Tibial nerve (tissue), 4 donors: ENCODE results near the gene LIN37. TPM values are rescaled to one million over a fixed set of nuclear protein-coding genes. Genes with fewer than 3 reads are reported as not detected.
A peak's percentile ranks its signal among the peaks of the same experiment; 100 is the strongest.

Source experiments
- DNase-seq, 2 donors: peaks; one replicate each; pipeline ENCODE4 v3.0.0-alpha.2; 2019; ENCODE audit warnings: low spot score in 2 of 2
- H3K27ac ChIP-seq, 4 donors: fragments of 200-600 bp; sonication (generic) in 3 of 4; one replicate each; pipeline ENCODE4 v1.5.1; 2017 to 2019; ENCODE audit warnings: mild to moderate bottlenecking in 1 of 4
- H3K27me3 ChIP-seq, 2 donors: fragments of 200-600 bp; sonication (generic) in 1 of 2; one replicate each; pipeline versions ENCODE4 v1.5.1 to v1.6.0; 2017 to 2019
- H3K36me3 ChIP-seq, 3 donors: fragments of 200-600 bp; sonication (generic); one replicate each; pipeline ENCODE4 v1.5.1; 2018 to 2019
- H3K4me1 ChIP-seq, 4 donors: fragments of 200-600 bp; sonication (generic) in 3 of 4; one replicate each; pipeline ENCODE4 v1.5.1; 2017 to 2019
- H3K4me3 ChIP-seq, 4 donors: fragments of 200-600 bp; sonication (generic) in 3 of 4; one replicate each; pipeline ENCODE4 v1.5.1; 2017 to 2019; ENCODE audit warnings: mild to moderate bottlenecking in 1 of 4, moderate library complexity in 1 of 4
- H3K9me3 ChIP-seq, 4 donors: fragments of 200-600 bp; sonication (generic) in 3 of 4; one replicate each; pipeline ENCODE4 v1.5.1; 2017 to 2019
- EP300 ChIP-seq, 2 donors: sonication (generic); formaldehyde crosslinking; IDR thresholded peaks; one replicate each; pipeline ENCODE4 v1.6.1; 2017; ENCODE audit warnings: antibody characterized with exemption in 2 of 2, mild to moderate bottlenecking in 1 of 2
- POLR2A ChIP-seq, 2 donors: fragments of 450-650 bp; IDR thresholded peaks; one replicate each; pipeline ENCODE4 v1.6.1; 2017; ENCODE audit warnings: antibody characterized with exemption in 2 of 2, mild to moderate bottlenecking in 2 of 2, moderate library complexity in 2 of 2
- WGBS, 2 donors: methylation state at CpG; one replicate each; pipeline ENCODE4 v1.1.5; 2018; 5-methylcytosine and 5-hydroxymethylcytosine counted together
- total RNA-seq, 4 donors: library from RNA; depleted of rRNA; stranded (reverse); fragments of >200 nt; gene quantifications; one replicate each; pipeline ENCODE4 v1.1.0, GENCODE V29; 2016
- TF ChIP-seq, protein P1 (sequence below), 5 experiments: fragments of 200-600 bp in 3 of 5; fragments of 450-650 bp in 2 of 5; sonication (generic) in 3 of 5; IDR thresholded peaks; one replicate each; pipeline ENCODE4 v1.5.1; 2016 to 2019; ENCODE audit warnings: antibody characterized with exemption in 5 of 5, mild to moderate bottlenecking in 3 of 5, moderate library complexity in 2 of 5

The LIN37 gene
- total RNA-seq, 4 donors from 2014 or later: 18.1 to 32.7 (median 20.6) TPM

DNA sequence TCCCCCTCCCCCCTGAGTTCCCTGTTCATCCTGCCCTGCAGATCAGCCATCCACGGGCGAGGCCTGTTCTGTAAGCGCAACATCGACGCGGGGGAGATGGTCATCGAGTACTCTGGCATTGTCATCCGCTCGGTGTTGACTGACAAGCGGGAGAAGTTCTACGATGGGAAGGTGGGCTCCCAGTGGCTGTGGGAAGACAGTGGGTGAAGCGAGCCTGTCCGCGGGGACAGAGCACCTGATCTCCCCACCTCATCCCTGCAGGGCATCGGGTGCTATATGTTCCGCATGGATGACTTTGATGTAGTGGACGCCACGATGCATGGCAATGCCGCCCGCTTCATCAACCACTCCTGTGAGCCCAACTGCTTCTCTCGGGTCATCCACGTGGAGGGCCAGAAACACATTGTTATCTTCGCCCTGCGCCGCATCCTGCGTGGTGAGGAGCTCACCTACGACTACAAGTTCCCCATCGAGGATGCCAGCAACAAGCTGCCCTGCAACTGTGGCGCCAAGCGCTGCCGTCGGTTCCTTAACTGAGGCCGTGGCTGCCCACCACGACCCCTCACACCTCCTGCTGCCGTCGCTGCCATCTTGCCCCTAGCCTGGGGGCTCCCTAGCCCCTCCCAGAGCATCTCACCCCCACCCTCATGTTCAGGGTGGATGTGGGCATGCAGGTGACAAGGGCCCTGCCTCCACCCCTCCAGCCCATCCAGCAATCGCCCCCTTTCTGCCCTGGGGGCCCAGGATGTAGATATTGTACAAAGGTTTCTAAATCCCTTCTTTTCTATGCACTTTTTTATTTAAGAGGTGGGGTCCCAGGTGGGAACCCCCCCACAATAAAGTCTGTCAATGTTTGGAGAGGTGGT lies 10.1 kb upstream of the LIN37 start:
- H3K4me1 ChIP-seq: peaks cover 0 to 22% (median 13%) of the 10 kb centered on the region in 4 donors
- H3K4me3 ChIP-seq: no peak overlapping the region
- 88 to 90% methylated on average over 32 to 36 of the region's 37 CpGs for WGBS, 2 donors
- no peak for DNase-seq
- no peak overlapping the region for H3K27ac ChIP-seq
- H3K27me3 ChIP-seq: no peaks in the 10 kb centered on the region
- H3K36me3 ChIP-seq: peaks cover 3 to 66% (median 4%) of the 10 kb centered on the region in 3 donors
- no peaks in the 10 kb centered on the region for H3K9me3 ChIP-seq
- TF ChIP-seq EP300 (IDR thresholded peaks at IDR 0.05) (no peak), POLR2A (IDR thresholded peaks at IDR 0.05) (no peak)
- TF ChIP-seq, protein P1, sequence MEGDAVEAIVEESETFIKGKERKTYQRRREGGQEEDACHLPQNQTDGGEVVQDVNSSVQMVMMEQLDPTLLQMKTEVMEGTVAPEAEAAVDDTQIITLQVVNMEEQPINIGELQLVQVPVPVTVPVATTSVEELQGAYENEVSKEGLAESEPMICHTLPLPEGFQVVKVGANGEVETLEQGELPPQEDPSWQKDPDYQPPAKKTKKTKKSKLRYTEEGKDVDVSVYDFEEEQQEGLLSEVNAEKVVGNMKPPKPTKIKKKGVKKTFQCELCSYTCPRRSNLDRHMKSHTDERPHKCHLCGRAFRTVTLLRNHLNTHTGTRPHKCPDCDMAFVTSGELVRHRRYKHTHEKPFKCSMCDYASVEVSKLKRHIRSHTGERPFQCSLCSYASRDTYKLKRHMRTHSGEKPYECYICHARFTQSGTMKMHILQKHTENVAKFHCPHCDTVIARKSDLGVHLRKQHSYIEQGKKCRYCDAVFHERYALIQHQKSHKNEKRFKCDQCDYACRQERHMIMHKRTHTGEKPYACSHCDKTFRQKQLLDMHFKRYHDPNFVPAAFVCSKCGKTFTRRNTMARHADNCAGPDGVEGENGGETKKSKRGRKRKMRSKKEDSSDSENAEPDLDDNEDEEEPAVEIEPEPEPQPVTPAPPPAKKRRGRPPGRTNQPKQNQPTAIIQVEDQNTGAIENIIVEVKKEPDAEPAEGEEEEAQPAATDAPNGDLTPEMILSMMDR (IDR thresholded peaks at IDR 0.05): no peak

- Histone ChIP-seq H3K36me3 (peaks cover 3 to 60% (median 4%) of the 10 kb centered on the region in 3 donors), H3K9me3 (no peaks in the 10 kb centered on the region), H3K27ac (no peak overlapping the region), H3K27me3 (no peaks in the 10 kb centered on the region), H3K4me1 (peaks cover 0 to 25% (median 15%) of the 10 kb centered on the region in 4 donors), H3K4me3 (no peak overlapping the region)
- DNase-seq: no peak
- no peak for TF ChIP-seq POLR2A (IDR thresholded peaks at IDR 0.05)
- TF ChIP-seq EP300 (IDR thresholded peaks at IDR 0.05): no peak
- TF ChIP-seq, protein P1 (IDR thresholded peaks at IDR 0.05): no peak
- WGBS, 2 donors: 67 to 94% methylated on average over 1 to 2 of the region's 2 CpGs
Measured at GRCh38 chr19:35738887-35739229, 9.5 kb upstream of the LIN37 start.

GRCh38 chr19:35739275-35740107 lies 8.9 kb upstream of the LIN37 start:
- Histone ChIP-seq H3K36me3 (peaks cover 3 to 54% (median 4%) of the 10 kb centered on the region in 3 donors), H3K9me3 (no peaks in the 10 kb centered on the region), H3K27me3 (no peaks in the 10 kb centered on the region), H3K4me1 (peaks cover 0 to 31% (median 22%) of the 10 kb centered on the region in 4 donors), H3K4me3 (peak overlapping the region; percentile 42 to 75 (median 66)), H3K27ac (peak overlapping the region; percentile 16 to 90 (median 83))
- TF ChIP-seq, protein P1 (IDR thresholded peaks at IDR 0.05): no peak
- TF ChIP-seq POLR2A (IDR thresholded peaks at IDR 0.05): no peak
- TF ChIP-seq EP300 (IDR thresholded peaks at IDR 0.05): no peak
- WGBS, 2 donors: 66 to 77% methylated on average over 25 to 28 of the region's 29 CpGs
- no peak for DNase-seq

- TF ChIP-seq EP300 (IDR thresholded peaks at IDR 0.05): no peak
- TF ChIP-seq, protein P1 (IDR thresholded peaks at IDR 0.05): no peak
- TF ChIP-seq POLR2A (IDR thresholded peaks at IDR 0.05): no peak
- 4 to 7% methylated on average over 9 to 15 of the region's 16 CpGs for WGBS, 2 donors
- no peak for DNase-seq
- Histone ChIP-seq H3K4me3 (peak overlapping the region; percentile 42 to 75 (median 66)), H3K9me3 (no peaks in the 10 kb centered on the region), H3K36me3 (peaks cover 3 to 48% (median 4%) of the 10 kb centered on the region in 3 donors), H3K27ac (peak overlapping the region; percentile 16 to 90 (median 83)), H3K27me3 (no peaks in the 10 kb centered on the region), H3K4me1 (peaks cover 0 to 33% (median 23%) of the 10 kb centered on the region in 4 donors)
Measured at GRCh38 chr19:35740108-35740422, 8.3 kb upstream of the LIN37 start.
